ENCODE measurements around the gene PDE1A. TPM values are rescaled to one million over a fixed set of nuclear protein-coding genes. Genes with fewer than 3 reads are reported as not detected.

The PDE1A gene
- total and polyA plus RNA-seq, 10 of the 15 experiments (the other 5 are each of a cell fraction or from before 2014, with no cell fraction given), result 1.1 TPM; not detected in 9

DNA sequence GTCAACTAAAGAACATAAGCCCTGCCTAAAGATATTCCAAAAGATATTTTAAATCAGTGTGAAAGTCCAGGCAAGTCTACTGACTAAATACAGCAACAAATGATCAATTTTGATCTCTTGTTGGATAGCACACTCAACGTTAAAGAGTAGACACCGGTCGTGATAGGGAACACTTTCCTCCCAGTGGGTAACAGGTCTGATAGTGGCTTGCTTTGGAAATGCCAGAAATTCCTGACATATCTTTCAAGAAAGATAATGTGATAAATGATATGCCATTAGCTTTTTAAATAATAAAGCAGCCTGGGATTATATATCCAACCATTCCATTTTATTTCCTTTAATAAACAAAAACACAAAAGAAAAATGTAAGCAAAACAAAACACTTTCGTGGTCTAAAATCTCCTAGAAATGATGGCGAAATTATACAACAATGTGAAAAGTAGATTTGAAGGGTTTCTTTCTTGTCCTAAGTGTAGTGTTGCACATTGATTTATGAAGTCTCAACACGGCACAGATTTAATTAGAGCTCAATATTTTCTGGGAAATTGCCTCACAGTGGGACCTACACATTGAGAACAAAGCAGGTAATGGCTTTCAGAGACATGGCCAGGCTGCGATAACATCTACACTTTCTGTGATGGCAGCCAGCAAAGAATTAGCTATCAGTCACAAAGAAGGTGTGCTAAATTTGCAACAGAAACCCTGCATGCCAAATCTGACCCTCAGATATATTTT is 282.6 kb downstream of the PDE1A start (continued):
- TF ChIP-seq, protein P1, sequence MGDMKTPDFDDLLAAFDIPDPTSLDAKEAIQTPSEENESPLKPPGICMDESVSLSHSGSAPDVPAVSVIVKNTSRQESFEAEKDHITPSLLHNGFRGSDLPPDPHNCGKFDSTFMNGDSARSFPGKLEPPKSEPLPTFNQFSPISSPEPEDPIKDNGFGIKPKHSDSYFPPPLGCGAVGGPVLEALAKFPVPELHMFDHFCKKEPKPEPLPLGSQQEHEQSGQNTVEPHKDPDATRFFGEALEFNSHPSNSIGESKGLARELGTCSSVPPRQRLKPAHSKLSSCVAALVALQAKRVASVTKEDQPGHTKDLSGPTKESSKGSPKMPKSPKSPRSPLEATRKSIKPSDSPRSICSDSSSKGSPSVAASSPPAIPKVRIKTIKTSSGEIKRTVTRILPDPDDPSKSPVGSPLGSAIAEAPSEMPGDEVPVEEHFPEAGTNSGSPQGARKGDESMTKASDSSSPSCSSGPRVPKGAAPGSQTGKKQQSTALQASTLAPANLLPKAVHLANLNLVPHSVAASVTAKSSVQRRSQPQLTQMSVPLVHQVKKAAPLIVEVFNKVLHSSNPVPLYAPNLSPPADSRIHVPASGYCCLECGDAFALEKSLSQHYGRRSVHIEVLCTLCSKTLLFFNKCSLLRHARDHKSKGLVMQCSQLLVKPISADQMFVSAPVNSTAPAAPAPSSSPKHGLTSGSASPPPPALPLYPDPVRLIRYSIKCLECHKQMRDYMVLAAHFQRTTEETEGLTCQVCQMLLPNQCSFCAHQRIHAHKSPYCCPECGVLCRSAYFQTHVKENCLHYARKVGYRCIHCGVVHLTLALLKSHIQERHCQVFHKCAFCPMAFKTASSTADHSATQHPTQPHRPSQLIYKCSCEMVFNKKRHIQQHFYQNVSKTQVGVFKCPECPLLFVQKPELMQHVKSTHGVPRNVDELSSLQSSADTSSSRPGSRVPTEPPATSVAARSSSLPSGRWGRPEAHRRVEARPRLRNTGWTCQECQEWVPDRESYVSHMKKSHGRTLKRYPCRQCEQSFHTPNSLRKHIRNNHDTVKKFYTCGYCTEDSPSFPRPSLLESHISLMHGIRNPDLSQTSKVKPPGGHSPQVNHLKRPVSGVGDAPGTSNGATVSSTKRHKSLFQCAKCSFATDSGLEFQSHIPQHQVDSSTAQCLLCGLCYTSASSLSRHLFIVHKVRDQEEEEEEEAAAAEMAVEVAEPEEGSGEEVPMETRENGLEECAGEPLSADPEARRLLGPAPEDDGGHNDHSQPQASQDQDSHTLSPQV (IDR thresholded peaks at IDR 0.05), result no peak
- TF ChIP-seq RB1 (IDR thresholded peaks at IDR 0.05; ENCODE audit: borderline replicate concordance) (no peak), TARDBP (IDR thresholded peaks at IDR 0.05; ENCODE audit: borderline replicate concordance) (no peak), EZH2 (IDR thresholded peaks at IDR 0.05; ENCODE audit: borderline replicate concordance, control insufficient read depth, low read depth, low read length) (no peak), ZNF24 (IDR thresholded peaks at IDR 0.05) (no peak), ZNF274 (IDR thresholded peaks at IDR 0.05; ENCODE audit: insufficient read depth, insufficient read length) (no peak), SIX5 (IDR thresholded peaks at IDR 0.05; ENCODE audit: low read depth, low read length, severe bottlenecking) (no peak), NFYB (IDR thresholded peaks at IDR 0.05; ENCODE audit: insufficient read depth, low read depth, low read length) (no peak)
- TF ChIP-seq, protein P2, sequence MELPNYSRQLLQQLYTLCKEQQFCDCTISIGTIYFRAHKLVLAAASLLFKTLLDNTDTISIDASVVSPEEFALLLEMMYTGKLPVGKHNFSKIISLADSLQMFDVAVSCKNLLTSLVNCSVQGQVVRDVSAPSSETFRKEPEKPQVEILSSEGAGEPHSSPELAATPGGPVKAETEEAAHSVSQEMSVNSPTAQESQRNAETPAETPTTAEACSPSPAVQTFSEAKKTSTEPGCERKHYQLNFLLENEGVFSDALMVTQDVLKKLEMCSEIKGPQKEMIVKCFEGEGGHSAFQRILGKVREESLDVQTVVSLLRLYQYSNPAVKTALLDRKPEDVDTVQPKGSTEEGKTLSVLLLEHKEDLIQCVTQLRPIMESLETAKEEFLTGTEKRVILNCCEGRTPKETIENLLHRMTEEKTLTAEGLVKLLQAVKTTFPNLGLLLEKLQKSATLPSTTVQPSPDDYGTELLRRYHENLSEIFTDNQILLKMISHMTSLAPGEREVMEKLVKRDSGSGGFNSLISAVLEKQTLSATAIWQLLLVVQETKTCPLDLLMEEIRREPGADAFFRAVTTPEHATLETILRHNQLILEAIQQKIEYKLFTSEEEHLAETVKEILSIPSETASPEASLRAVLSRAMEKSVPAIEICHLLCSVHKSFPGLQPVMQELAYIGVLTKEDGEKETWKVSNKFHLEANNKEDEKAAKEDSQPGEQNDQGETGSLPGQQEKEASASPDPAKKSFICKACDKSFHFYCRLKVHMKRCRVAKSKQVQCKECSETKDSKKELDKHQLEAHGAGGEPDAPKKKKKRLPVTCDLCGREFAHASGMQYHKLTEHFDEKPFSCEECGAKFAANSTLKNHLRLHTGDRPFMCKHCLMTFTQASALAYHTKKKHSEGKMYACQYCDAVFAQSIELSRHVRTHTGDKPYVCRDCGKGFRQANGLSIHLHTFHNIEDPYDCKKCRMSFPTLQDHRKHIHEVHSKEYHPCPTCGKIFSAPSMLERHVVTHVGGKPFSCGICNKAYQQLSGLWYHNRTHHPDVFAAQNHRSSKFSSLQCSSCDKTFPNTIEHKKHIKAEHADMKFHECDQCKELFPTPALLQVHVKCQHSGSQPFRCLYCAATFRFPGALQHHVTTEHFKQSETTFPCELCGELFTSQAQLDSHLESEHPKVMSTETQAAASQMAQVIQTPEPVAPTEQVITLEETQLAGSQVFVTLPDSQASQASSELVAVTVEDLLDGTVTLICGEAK (IDR thresholded peaks at IDR 0.05; ENCODE audit: borderline replicate concordance), result no peak
- TF ChIP-seq, protein P3, sequence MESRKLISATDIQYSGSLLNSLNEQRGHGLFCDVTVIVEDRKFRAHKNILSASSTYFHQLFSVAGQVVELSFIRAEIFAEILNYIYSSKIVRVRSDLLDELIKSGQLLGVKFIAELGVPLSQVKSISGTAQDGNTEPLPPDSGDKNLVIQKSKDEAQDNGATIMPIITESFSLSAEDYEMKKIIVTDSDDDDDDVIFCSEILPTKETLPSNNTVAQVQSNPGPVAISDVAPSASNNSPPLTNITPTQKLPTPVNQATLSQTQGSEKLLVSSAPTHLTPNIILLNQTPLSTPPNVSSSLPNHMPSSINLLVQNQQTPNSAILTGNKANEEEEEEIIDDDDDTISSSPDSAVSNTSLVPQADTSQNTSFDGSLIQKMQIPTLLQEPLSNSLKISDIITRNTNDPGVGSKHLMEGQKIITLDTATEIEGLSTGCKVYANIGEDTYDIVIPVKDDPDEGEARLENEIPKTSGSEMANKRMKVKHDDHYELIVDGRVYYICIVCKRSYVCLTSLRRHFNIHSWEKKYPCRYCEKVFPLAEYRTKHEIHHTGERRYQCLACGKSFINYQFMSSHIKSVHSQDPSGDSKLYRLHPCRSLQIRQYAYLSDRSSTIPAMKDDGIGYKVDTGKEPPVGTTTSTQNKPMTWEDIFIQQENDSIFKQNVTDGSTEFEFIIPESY (IDR thresholded peaks at IDR 0.05), result no peak

Data from GM12878 (cell line).